HCT116 (cell line): ENCODE measurements around the gene RPH3AL. TPM values are rescaled to one million over a fixed set of nuclear protein-coding genes. Genes with fewer than 3 reads are reported as not detected.

Source experiments
- ATAC-seq: fragments of 200-7000 bp; cut with Tn5 transposase; 2 replicates; pipeline ENCODE4 v1.9.1; 2020; ENCODE audit warnings: mild to moderate bottlenecking, moderate library complexity
- BruUV-seq: library from RNA; stranded (reverse); fragments of 400-500 nt; replicated peaks from 2 replicates; lab custom pipeline; 2021; lab: Mats Ljungman, UMichigan
- CTCF ChIA-PET: fragments of 300-600 bp; sonication (Branson Sonifier 250); formaldehyde crosslinking; loops from one replicate; lab custom pipeline; 2021; ENCODE audit warnings: antibody characterized with exemption; lab: Charles Lee
- POLR2A ChIA-PET: fragments of 300-600, 350-600 bp; sonication (Branson Sonifier 250); formaldehyde crosslinking; loops from one replicate; lab custom pipeline; 2021; ENCODE audit warnings: antibody characterized with exemption; lab: Charles Lee
- RAD21 ChIA-PET, 2 experiments: fragments of 300-600 bp; sonication (Branson Sonifier 250); formaldehyde crosslinking; loops; one replicate each; lab custom pipeline; 2023; ENCODE audit warnings: low total read pairs in 2 of 2; ENCODE audit not compliant: uncharacterized antibody in 2 of 2, unreplicated experiment in 2 of 2, low non-redundant PET in 1 of 2; lab: Charles Lee
- DNase-seq: peaks from one replicate; pipeline ENCODE4 v3.0.0-alpha.2; 2010; ENCODE audit warnings: low read depth, low spot score
- H2AFZ ChIP-seq: fragments of 200-600 bp; shearing (Covaris generic), sonication (generic); 2 replicates; pipeline ENCODE4 v1.6.1; 2017; ENCODE audit warnings: low read depth, mixed run types, mixed read lengths, antibody characterized with exemption, low read length; ENCODE audit not compliant: poor library complexity, severe bottlenecking
- H3K27ac ChIP-seq: 2 replicates; pipeline ENCODE4 v1.5.1; 2012; ENCODE audit warnings: low read depth, low read length
- H3K27me3 ChIP-seq: fragments of 200-600 bp; sonication (generic); 2 replicates; pipeline ENCODE4 v1.6.1; 2016; ENCODE audit warnings: mixed run types, low read length, mixed read lengths; ENCODE audit not compliant: insufficient read depth
- H3K36me3 ChIP-seq, 2 experiments: fragments of 200-500 bp in 1 of 2; fragments of 200-600 bp in 1 of 2; sonication (Bioruptor generic) in 1 of 2; sonication (generic) in 1 of 2; 2 replicates each; pipeline versions ENCODE4 v1.5.1 to v1.6.1; 2014 to 2016; ENCODE audit warnings: low read length in 2 of 2, inconsistent platforms in 1 of 2, mixed read lengths in 1 of 2, mixed run types in 1 of 2; ENCODE audit not compliant: insufficient read depth in 2 of 2, control insufficient read depth in 1 of 2
- H3K4me1 ChIP-seq, 2 experiments: fragments of 200-600 bp in 1 of 2; sonication (generic) in 1 of 2; 2 replicates each; pipeline versions ENCODE4 v1.5.1 to v1.6.1; 2012 to 2017; ENCODE audit warnings: low read length in 2 of 2, inconsistent platforms in 1 of 2, mild to moderate bottlenecking in 1 of 2, mixed read lengths in 1 of 2, mixed run types in 1 of 2, moderate library complexity in 1 of 2; ENCODE audit not compliant: insufficient read depth in 2 of 2, control insufficient read depth in 1 of 2
- H3K4me2 ChIP-seq: fragments of 200-600 bp; sonication (generic); 2 replicates; pipeline ENCODE4 v1.6.1; 2017; ENCODE audit warnings: mixed run types, low read length, mixed read lengths
- H3K4me3 ChIP-seq, 2 experiments: fragments of 200-600 bp in 1 of 2; sonication (generic) in 1 of 2; replicated peaks in 1 of 2; 2 replicates each; pipeline ENCODE4 v1.5.1; 2011 to 2016; ENCODE audit warnings: low read length in 2 of 2, control low read depth in 1 of 2, low read depth in 1 of 2, mild to moderate bottlenecking in 1 of 2, mixed read lengths in 1 of 2, mixed run types in 1 of 2
- H3K79me2 ChIP-seq: fragments of 200-600 bp; sonication (generic); 2 replicates; pipeline ENCODE4 v1.6.1; 2017; ENCODE audit warnings: mild to moderate bottlenecking, mixed run types, low read length, moderate library complexity, mixed read lengths; ENCODE audit not compliant: insufficient read depth
- H3K9ac ChIP-seq: fragments of 200-600 bp; sonication (generic); 2 replicates; pipeline ENCODE4 v1.6.1; 2016; ENCODE audit warnings: low read length, mixed read lengths
- H3K9me2 ChIP-seq: fragments of 200-600 bp; sonication (generic), shearing (Covaris generic); 2 replicates; pipeline ENCODE4 v1.6.1; 2017; ENCODE audit warnings: mixed run types, mild to moderate bottlenecking, moderate library complexity; ENCODE audit not compliant: insufficient read depth
- H3K9me3 ChIP-seq, 2 experiments: fragments of 200-500 bp in 1 of 2; fragments of 200-600 bp in 1 of 2; sonication (Bioruptor generic) in 1 of 2; sonication (generic) in 1 of 2; 2 replicates each; pipeline ENCODE4 v1.6.1; 2014 to 2017; ENCODE audit warnings: low read length in 2 of 2, mixed read lengths in 2 of 2, inconsistent platforms in 1 of 2, low read depth in 1 of 2, mild to moderate bottlenecking in 1 of 2, mixed run types in 1 of 2, moderate library complexity in 1 of 2; ENCODE audit not compliant: control insufficient read depth in 1 of 2, insufficient read depth in 1 of 2
- H4K20me1 ChIP-seq: fragments of 200-600 bp; sonication (generic), shearing (Covaris generic); 2 replicates; pipeline ENCODE4 v1.6.1; 2017; ENCODE audit warnings: mixed run types, mild to moderate bottlenecking, moderate library complexity; ENCODE audit not compliant: insufficient read depth
- CBX3 ChIP-seq: IDR thresholded peaks from 2 replicates; pipeline ENCODE4 v1.6.1; 2012; ENCODE audit warnings: low read depth
- CEBPB ChIP-seq: IDR thresholded peaks from 2 replicates; pipeline ENCODE4 v1.6.1; 2012; ENCODE audit warnings: low read depth
- CTCF ChIP-seq, 3 experiments: fragments of 200-600 bp in 1 of 3; sonication (generic) in 1 of 3; IDR thresholded peaks in 2 of 3; conservative IDR thresholded peaks in 1 of 3; 2 replicates each; pipeline ENCODE4 v1.5.1; 2012 to 2017; ENCODE audit warnings: low read depth in 2 of 3, low read length in 2 of 3, antibody characterized with exemption in 1 of 3, borderline replicate concordance in 1 of 3, control low read depth in 1 of 3, mild to moderate bottlenecking in 1 of 3, mixed read lengths in 1 of 3, mixed run types in 1 of 3, moderate library complexity in 1 of 3; ENCODE audit not compliant: insufficient read depth in 1 of 3
- ELF1 ChIP-seq: IDR thresholded peaks from 2 replicates; pipeline ENCODE4 v1.6.1; 2012; ENCODE audit warnings: low read depth, borderline replicate concordance
- EZH2 ChIP-seq: fragments of 200-600 bp; sonication (generic); IDR thresholded peaks from 2 replicates; pipeline ENCODE4 v1.6.1; 2017; ENCODE audit warnings: antibody characterized with exemption, mixed run types
- EZH2phosphoT487 ChIP-seq: fragments of 200-600 bp; IDR thresholded peaks from 2 replicates; pipeline ENCODE4 v1.6.1; 2018; ENCODE audit warnings: antibody characterized with exemption, borderline replicate concordance
- JUND ChIP-seq: IDR thresholded peaks from 2 replicates; pipeline ENCODE4 v1.6.1; 2012
- RAD21 ChIP-seq: IDR thresholded peaks from 2 replicates; pipeline ENCODE4 v1.6.1; 2012; ENCODE audit warnings: low read depth, mild to moderate bottlenecking
- YY1 ChIP-seq: IDR thresholded peaks from 2 replicates; pipeline ENCODE4 v1.6.1; 2011; ENCODE audit warnings: low read length, low read depth, moderate library complexity, mild to moderate bottlenecking; ENCODE audit not compliant: insufficient replicate concordance; ENCODE audit errors: extremely low read depth
- ZNF274 ChIP-seq: fragments of 200-500 bp; sonication (Bioruptor generic); IDR thresholded peaks from 2 replicates; pipeline ENCODE4 v1.6.1; 2014; ENCODE audit warnings: mild to moderate bottlenecking, low read depth, low read length, inconsistent platforms
- intact Hi-C: fragments of 100-400 bp; cut with micrococcal nuclease; formaldehyde crosslinking; loops from 2 replicates; pipeline ENCODE4 v1.10.0; 2022
- total RNA-seq: library from RNA; stranded (reverse); gene quantifications from one replicate; pipeline ENCODE4 v1.2.1, GENCODE V29; 2021; ENCODE audit not compliant: unreplicated experiment
- TF ChIP-seq, protein P1 (sequence below): IDR thresholded peaks from 2 replicates; pipeline ENCODE4 v1.6.1; 2012; ENCODE audit warnings: low read depth

RPH3AL gene
- total RNA-seq, 1 experiment from 2014 or later = 17.0 TPM

DNA sequence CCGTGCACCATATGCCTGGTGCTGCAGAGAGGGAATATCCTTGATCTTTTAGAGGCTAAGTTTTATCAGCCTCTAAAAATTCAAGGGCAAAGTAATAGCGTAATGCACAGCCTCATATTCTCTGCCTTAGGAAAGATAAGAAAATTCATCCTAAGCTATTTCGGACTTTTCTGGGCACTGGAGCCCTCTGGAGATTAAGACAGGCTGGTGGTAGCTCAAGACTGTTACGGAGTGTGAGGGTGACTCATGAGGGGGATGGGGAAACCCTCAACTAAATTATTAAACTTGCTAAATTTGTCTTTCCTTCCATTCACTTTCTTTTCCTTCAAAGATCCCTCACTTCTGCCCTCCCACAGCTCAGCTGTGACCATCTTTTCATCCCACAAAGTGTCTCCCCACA, 73.3 kb downstream of the RPH3AL start:
- Histone ChIP-seq H3K4me1 (no peaks in the 10 kb centered on the region), H3K27ac (no peak overlapping the region), H2AFZ (no peak overlapping the region), H3K9ac (no peak overlapping the region), H3K4me3 (no peak overlapping the region), H3K4me2 (no peak overlapping the region), H3K9me3 (no peaks in the 10 kb centered on the region), H3K27me3 (no peaks in the 10 kb centered on the region), H3K9me2 (no peaks in the 10 kb centered on the region), H3K36me3 (no peaks in the 10 kb centered on the region), H3K79me2 (no peaks in the 10 kb centered on the region)
- ChIA-PET CTCF (interaction anchor here (1.0 kb wide), 1 partner anchor 30 kb away, joined by 4 read pairs; no protein-coding TSS in a partner anchor), POLR2A (no interaction called here), RAD21 (no interaction called here)
- intact Hi-C loops = no loop called here
- ATAC-seq (no peak), DNase-seq (no peak)
- BruUV-seq = no TSS peak
- TF ChIP-seq EZH2 (no peak), CBX3 (no peak), ZNF274 (no peak), CEBPB (no peak), YY1 (no peak), CTCF (IDR thresholded peaks at IDR 0.05 in 2 of 3, conservative IDR thresholded peaks at IDR 0.05 in 1 of 3; ENCODE audit: borderline replicate concordance in 1 of 3, insufficient read depth in 1 of 3, low read depth in 2 of 3, low read length in 2 of 3) (no peak), EZH2phosphoT487 (no peak), ELF1 (no peak), RAD21 (no peak), JUND (no peak)
- TF ChIP-seq, protein P1, sequence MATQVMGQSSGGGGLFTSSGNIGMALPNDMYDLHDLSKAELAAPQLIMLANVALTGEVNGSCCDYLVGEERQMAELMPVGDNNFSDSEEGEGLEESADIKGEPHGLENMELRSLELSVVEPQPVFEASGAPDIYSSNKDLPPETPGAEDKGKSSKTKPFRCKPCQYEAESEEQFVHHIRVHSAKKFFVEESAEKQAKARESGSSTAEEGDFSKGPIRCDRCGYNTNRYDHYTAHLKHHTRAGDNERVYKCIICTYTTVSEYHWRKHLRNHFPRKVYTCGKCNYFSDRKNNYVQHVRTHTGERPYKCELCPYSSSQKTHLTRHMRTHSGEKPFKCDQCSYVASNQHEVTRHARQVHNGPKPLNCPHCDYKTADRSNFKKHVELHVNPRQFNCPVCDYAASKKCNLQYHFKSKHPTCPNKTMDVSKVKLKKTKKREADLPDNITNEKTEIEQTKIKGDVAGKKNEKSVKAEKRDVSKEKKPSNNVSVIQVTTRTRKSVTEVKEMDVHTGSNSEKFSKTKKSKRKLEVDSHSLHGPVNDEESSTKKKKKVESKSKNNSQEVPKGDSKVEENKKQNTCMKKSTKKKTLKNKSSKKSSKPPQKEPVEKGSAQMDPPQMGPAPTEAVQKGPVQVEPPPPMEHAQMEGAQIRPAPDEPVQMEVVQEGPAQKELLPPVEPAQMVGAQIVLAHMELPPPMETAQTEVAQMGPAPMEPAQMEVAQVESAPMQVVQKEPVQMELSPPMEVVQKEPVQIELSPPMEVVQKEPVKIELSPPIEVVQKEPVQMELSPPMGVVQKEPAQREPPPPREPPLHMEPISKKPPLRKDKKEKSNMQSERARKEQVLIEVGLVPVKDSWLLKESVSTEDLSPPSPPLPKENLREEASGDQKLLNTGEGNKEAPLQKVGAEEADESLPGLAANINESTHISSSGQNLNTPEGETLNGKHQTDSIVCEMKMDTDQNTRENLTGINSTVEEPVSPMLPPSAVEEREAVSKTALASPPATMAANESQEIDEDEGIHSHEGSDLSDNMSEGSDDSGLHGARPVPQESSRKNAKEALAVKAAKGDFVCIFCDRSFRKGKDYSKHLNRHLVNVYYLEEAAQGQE = no peak
- TF ChIP-seq, all 23 proteins: peak for 0
- H4K20me1 ChIP-seq = no peaks in the 10 kb centered on the region
